ENCODE data around the gene IRF2.

The IRF2 gene

GRCh38 chr4:184481544-184481943 lies 7.2 kb upstream of the IRF2 start (continued):
- TF ChIP-seq PATZ1 (CRISPR knock-in tag; IDR thresholded peaks at IDR 0.05; ENCODE audit: borderline replicate concordance) (no peak), RARB (CRISPR knock-in tag; IDR thresholded peaks at IDR 0.05) (no peak)

- ATAC-seq: no peak
- TF ChIP-seq ZFP30 (CRISPR knock-in tag; IDR thresholded peaks at IDR 0.05) (no peak), ZNF70 (CRISPR knock-in tag; IDR thresholded peaks at IDR 0.05) (no peak), SNAI2 (CRISPR knock-in tag; IDR thresholded peaks at IDR 0.05) (no peak), CSDC2 (CRISPR knock-in tag; IDR thresholded peaks at IDR 0.05) (no peak), ZNF8 (CRISPR knock-in tag; IDR thresholded peaks at IDR 0.05) (no peak), RARB (CRISPR knock-in tag; IDR thresholded peaks at IDR 0.05) (no peak), CREB5 (CRISPR knock-in tag; IDR thresholded peaks at IDR 0.05; ENCODE audit: low read depth) (no peak), PPARA (CRISPR knock-in tag; IDR thresholded peaks at IDR 0.05; ENCODE audit: borderline replicate concordance) (no peak), ESRRG (CRISPR knock-in tag; IDR thresholded peaks at IDR 0.05) (no peak)
- TF ChIP-seq, protein P1, sequence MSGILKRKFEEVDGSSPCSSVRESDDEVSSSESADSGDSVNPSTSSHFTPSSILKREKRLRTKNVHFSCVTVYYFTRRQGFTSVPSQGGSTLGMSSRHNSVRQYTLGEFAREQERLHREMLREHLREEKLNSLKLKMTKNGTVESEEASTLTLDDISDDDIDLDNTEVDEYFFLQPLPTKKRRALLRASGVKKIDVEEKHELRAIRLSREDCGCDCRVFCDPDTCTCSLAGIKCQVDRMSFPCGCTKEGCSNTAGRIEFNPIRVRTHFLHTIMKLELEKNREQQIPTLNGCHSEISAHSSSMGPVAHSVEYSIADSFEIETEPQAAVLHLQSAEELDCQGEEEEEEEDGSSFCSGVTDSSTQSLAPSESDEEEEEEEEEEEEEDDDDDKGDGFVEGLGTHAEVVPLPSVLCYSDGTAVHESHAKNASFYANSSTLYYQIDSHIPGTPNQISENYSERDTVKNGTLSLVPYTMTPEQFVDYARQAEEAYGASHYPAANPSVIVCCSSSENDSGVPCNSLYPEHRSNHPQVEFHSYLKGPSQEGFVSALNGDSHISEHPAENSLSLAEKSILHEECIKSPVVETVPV (CRISPR knock-in tag; IDR thresholded peaks at IDR 0.05): no peak
Observed at GRCh38 chr4:184479516-184479950, 5.2 kb upstream of the IRF2 start.

- TF ChIP-seq ZC3H10 (CRISPR knock-in tag; IDR thresholded peaks at IDR 0.05): no peak
- TF ChIP-seq ISL1 (CRISPR knock-in tag; IDR thresholded peaks at IDR 0.05): no peak
- TF ChIP-seq ZNF565 (CRISPR knock-in tag; conservative IDR thresholded peaks at IDR 0.05; ENCODE audit: low read depth): no peak
- no peak for TF ChIP-seq SNAI2 (CRISPR knock-in tag; IDR thresholded peaks at IDR 0.05)
- ATAC-seq: no peak
Observed at GRCh38 chr4:184477201-184477999, 3.0 kb upstream of the IRF2 start.

DNA sequence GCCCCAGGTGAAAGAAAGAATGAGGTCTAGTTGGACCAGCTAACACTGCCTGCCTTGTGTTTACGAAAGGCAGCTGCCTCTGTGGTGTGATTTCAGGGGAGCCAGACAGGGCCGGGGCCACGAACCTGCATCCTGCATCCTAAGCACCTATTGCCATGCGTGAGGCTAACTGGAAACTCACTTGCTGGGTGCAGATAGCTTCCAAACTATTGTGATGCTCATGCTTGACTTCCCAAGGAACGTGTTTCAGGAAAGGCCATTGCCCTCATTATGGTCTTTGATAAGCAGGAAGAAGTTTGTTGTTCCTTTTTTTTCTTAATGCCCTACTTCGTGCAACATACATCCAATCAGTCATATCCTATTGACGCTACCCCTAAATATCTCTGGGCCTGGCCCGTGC lies 2.3 kb upstream of the IRF2 start:
- TF ChIP-seq CSDC2 (CRISPR knock-in tag; IDR thresholded peaks at IDR 0.05) (no peak), ZNF565 (CRISPR knock-in tag; conservative IDR thresholded peaks at IDR 0.05; ENCODE audit: low read depth) (no peak), ZFP30 (CRISPR knock-in tag; IDR thresholded peaks at IDR 0.05) (no peak), RARB (CRISPR knock-in tag; IDR thresholded peaks at IDR 0.05) (no peak), PATZ1 (CRISPR knock-in tag; IDR thresholded peaks at IDR 0.05; ENCODE audit: borderline replicate concordance) (no peak), CREB5 (CRISPR knock-in tag; IDR thresholded peaks at IDR 0.05; ENCODE audit: low read depth) (no peak), ISL1 (CRISPR knock-in tag; IDR thresholded peaks at IDR 0.05) (no peak), ZC3H10 (CRISPR knock-in tag; IDR thresholded peaks at IDR 0.05) (no peak), PPARA (CRISPR knock-in tag; IDR thresholded peaks at IDR 0.05; ENCODE audit: borderline replicate concordance) (no peak), BACH2 (CRISPR knock-in tag; IDR thresholded peaks at IDR 0.05; ENCODE audit: borderline replicate concordance) (no peak), ZFP3 (CRISPR knock-in tag; IDR thresholded peaks at IDR 0.05) (no peak)
- TF ChIP-seq, protein P1 (CRISPR knock-in tag; IDR thresholded peaks at IDR 0.05): no peak
- ATAC-seq: no peak
